ENCODE data around the gene PAK3. TPM values are rescaled to one million over a fixed set of nuclear protein-coding genes. Genes with fewer than 3 reads are reported as not detected.
A peak's percentile ranks its signal among the peaks of the same experiment; 100 is the strongest.

The PAK3 gene
- total and polyA plus RNA-seq, 12 donors, result 0.68 to 10.3 (median 3.5) TPM

GRCh38 chrX:111090458-111090857, 5.5 kb upstream of the PAK3 start:
- TF ChIP-seq CTCF (IDR thresholded peaks at IDR 0.05), result no peak
- TF ChIP-seq POLR2A (IDR thresholded peaks at IDR 0.05), result no peak
- peak in 1 of 7 donors; percentile 76 for DNase-seq
- 44 to 57% (median 55%) methylated on average over 4 of the region's 4 CpGs for WGBS, 4 donors

GRCh38 chrX:111098874-111099273, 2.9 kb downstream of the PAK3 start:
- no peaks in the 10 kb centered on the region for H3K9me3 ChIP-seq (replicated peaks in 1 of 3)
- peaks cover 33% of the 10 kb centered on the region for H3K27me3 ChIP-seq
- WGBS, 4 donors, result 24 to 52% (median 29%) methylated on average over 4 to 22 of the region's 22 CpGs
- intact Hi-C loops (cut with DNase I), result loop anchor here in 1 of 2 donors (10.0 kb wide), 1 partner anchor 104 kb away; no protein-coding TSS in a partner anchor
- H3K4me1 ChIP-seq (replicated peaks in 1 of 2), result no peaks in the 10 kb centered on the region
- TF ChIP-seq CTCF (IDR thresholded peaks at IDR 0.05), result peak; percentile 20 to 63 (median 54)
- no peak for TF ChIP-seq POLR2A (IDR thresholded peaks at IDR 0.05)
- DNase-seq, result peak in 6 of 7 donors; percentile 21 to 71 (median 38)
- H3K4me3 ChIP-seq, result no peak overlapping the region
- H3K27ac ChIP-seq, result no peak overlapping the region
- no peaks in the 10 kb centered on the region for H3K36me3 ChIP-seq (replicated peaks in 1 of 2)

More at GRCh38 chrX:111090458-111090857, 5.5 kb upstream of the PAK3 start:
- Histone ChIP-seq H3K4me3 (no peak overlapping the region), H3K36me3 (replicated peaks in 1 of 2) (no peaks in the 10 kb centered on the region), H3K27ac (no peak overlapping the region), H3K9me3 (replicated peaks in 1 of 3) (no peaks in the 10 kb centered on the region), H3K4me1 (replicated peaks in 1 of 2) (no peaks in the 10 kb centered on the region), H3K27me3 (peaks cover 56% of the 10 kb centered on the region)
- intact Hi-C loops (cut with DNase I), result loop anchor here in 1 of 2 donors (10.0 kb wide), 1 partner anchor 96 kb away; no protein-coding TSS in a partner anchor

- DNase-seq, result peak in 4 of 7 donors; percentile 1 to 49 (median 26)
- Histone ChIP-seq H3K27me3 (peaks cover 22% of the 10 kb centered on the region), H3K36me3 (replicated peaks in 1 of 2) (no peaks in the 10 kb centered on the region), H3K4me3 (no peak overlapping the region), H3K27ac (no peak overlapping the region), H3K4me1 (replicated peaks in 1 of 2) (no peaks in the 10 kb centered on the region), H3K9me3 (replicated peaks in 1 of 3) (no peaks in the 10 kb centered on the region)
- no peak for TF ChIP-seq POLR2A (IDR thresholded peaks at IDR 0.05)
- peak in 5 of 6 experiments; percentile 10 to 49 (median 25) for TF ChIP-seq CTCF (IDR thresholded peaks at IDR 0.05)
- intact Hi-C loops (cut with DNase I), result no loop called here
- 22 to 67% (median 30%) methylated on average over 2 to 5 of the region's 5 CpGs for WGBS, 4 donors
These were observed 4.2 kb downstream of the PAK3 start for GRCh38 chrX:111100191-111100590.

- Histone ChIP-seq H3K27me3 (peaks cover 18% of the 10 kb centered on the region), H3K9me3 (replicated peaks in 1 of 3) (no peaks in the 10 kb centered on the region), H3K27ac (no peak overlapping the region), H3K4me3 (no peak overlapping the region), H3K4me1 (replicated peaks in 1 of 2) (no peaks in the 10 kb centered on the region), H3K36me3 (replicated peaks in 1 of 2) (no peaks in the 10 kb centered on the region)
- 33 to 85% (median 71%) methylated on average over 2 of the region's 2 CpGs; no CpG with 5 or more reads in 1 of the 4 donors for WGBS, 4 donors
- no peak for TF ChIP-seq POLR2A (IDR thresholded peaks at IDR 0.05)
- no peak for TF ChIP-seq CTCF (IDR thresholded peaks at IDR 0.05)
- intact Hi-C loops (cut with DNase I), result no loop called here
- no peak for DNase-seq
These were observed 5.6 kb downstream of the PAK3 start for GRCh38 chrX:111101580-111101979.

All from adrenal gland (tissue), 12 donors.